ENCODE results near the gene KRT28.

Gene KRT28

GRCh38 chr17:40812639-40813038, 12.9 kb upstream of the KRT28 start:
- Mint-ChIP-seq H3K27me3 (ENCODE audit: low read depth) (peaks cover 56% of the 10 kb centered on the region), H3K4me3 (no peak overlapping the region), H3K36me3 (ENCODE audit: low read depth) (peaks cover 12% of the 10 kb centered on the region), H3K4me1 (ENCODE audit: low read depth) (peaks cover 8% of the 10 kb centered on the region), H3K9me3 (peaks cover 7% of the 10 kb centered on the region), H3K27ac (no peak overlapping the region)
- no peak for DNase-seq (ENCODE audit: low spot score)

DNA sequence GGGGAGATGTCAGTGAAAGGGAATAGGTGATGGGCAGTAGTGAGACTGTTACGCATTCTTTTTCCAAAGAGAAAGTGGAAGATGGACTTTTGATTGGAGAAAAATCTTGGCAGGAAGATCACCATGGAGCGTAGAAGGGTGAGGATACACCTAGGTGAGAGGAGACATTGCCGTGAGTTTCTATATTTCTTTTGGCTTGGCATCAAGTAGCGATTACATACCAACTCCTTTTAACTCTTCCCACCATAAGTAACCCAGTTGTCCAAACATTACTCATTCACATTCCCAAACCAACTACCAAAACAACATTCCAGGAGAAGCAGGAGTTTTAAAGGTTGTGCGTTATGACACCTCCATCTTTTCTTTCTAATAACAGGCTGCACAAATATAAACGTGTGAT, 10.7 kb upstream of the KRT28 start:
- no peak for DNase-seq (ENCODE audit: low spot score)
- no peaks in the 10 kb centered on the region for H3K4me1 Mint-ChIP-seq (ENCODE audit: low read depth)
- H3K27me3 Mint-ChIP-seq (ENCODE audit: low read depth): peaks cover 73% of the 10 kb centered on the region
- no peak overlapping the region for H3K27ac Mint-ChIP-seq
- H3K9me3 Mint-ChIP-seq: no peaks in the 10 kb centered on the region
- no peaks in the 10 kb centered on the region for H3K36me3 Mint-ChIP-seq (ENCODE audit: low read depth)
- no peak overlapping the region for H3K4me3 Mint-ChIP-seq

DNA sequence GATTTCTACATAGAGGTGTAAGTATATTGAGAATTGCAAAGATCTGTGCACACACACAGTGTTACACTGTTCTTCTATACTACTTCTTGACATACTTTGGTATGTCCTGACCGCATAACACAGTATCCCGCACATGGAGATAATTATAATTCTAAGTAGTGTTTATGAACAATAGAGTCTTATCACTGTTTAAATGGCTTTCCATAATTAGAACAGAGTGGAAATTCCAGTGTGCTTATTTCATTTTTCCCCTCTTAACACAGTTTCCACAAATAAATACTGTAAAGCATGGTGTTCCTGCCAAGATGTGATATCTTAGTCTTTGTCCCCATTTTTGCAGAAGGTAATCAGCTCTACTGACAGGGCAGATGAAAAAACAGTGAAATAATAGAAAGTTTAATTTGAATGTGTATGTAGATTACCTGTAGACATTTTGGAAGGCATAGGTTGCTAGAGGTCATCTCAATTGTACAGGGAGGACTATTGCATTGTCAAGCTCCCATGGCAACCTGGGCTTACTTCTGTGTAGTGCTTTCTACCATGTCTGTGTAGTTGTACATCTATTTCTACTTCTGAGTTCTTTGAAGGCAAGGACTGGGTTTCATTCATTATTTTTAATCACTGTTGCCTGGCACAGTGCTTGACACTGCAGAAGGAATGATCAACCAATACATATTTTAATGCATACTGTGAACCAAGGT, 10.1 kb upstream of the KRT28 start:
- H3K27me3 Mint-ChIP-seq (ENCODE audit: low read depth): peaks cover 79% of the 10 kb centered on the region
- no peaks in the 10 kb centered on the region for H3K9me3 Mint-ChIP-seq
- H3K4me3 Mint-ChIP-seq: no peak overlapping the region
- no peak for DNase-seq (ENCODE audit: low spot score)
- no peak overlapping the region for H3K27ac Mint-ChIP-seq
- H3K4me1 Mint-ChIP-seq (ENCODE audit: low read depth): no peaks in the 10 kb centered on the region
- H3K36me3 Mint-ChIP-seq (ENCODE audit: low read depth): no peaks in the 10 kb centered on the region

- no peak for DNase-seq (ENCODE audit: low spot score)
- H3K36me3 Mint-ChIP-seq (ENCODE audit: low read depth): no peaks in the 10 kb centered on the region
- peaks cover 3% of the 10 kb centered on the region for H3K4me1 Mint-ChIP-seq (ENCODE audit: low read depth)
- no peak overlapping the region for H3K4me3 Mint-ChIP-seq
- H3K9me3 Mint-ChIP-seq: no peaks in the 10 kb centered on the region
- peaks cover 62% of the 10 kb centered on the region for H3K27me3 Mint-ChIP-seq (ENCODE audit: low read depth)
- H3K27ac Mint-ChIP-seq: no peak overlapping the region
Measured at GRCh38 chr17:40806131-40806530, 6.4 kb upstream of the KRT28 start.

DNA sequence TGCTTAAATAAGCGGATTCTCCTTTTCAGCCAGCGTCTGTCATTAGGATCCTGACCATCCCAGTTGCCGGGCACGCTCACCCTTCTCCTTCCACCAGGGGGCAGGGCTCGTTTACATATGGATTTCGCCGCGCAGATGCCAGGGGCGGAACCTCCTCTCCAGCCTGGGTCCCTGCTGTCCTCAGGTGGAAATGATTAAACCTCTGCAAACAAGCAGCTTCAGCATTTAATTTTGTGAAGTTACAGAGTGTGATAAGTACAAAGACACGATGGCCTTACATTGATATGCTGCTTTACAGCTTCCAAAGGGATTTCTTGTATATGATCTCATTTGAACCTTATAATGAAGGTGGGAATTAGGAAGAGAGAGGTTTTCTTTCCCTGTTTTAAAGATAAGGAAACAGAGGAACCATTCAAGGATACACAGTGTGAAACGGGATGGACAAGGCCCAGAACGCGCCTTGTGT, 3.9 kb upstream of the KRT28 start:
- H3K27ac Mint-ChIP-seq: no peak overlapping the region
- H3K36me3 Mint-ChIP-seq (ENCODE audit: low read depth): no peaks in the 10 kb centered on the region
- no peaks in the 10 kb centered on the region for H3K9me3 Mint-ChIP-seq
- H3K27me3 Mint-ChIP-seq (ENCODE audit: low read depth): peaks cover 47% of the 10 kb centered on the region
- DNase-seq (ENCODE audit: low spot score): peak; percentile 57
- H3K4me1 Mint-ChIP-seq (ENCODE audit: low read depth): peaks cover 3% of the 10 kb centered on the region
- no peak overlapping the region for H3K4me3 Mint-ChIP-seq

GRCh38 chr17:40801157-40801556, 1.4 kb upstream of the KRT28 start:
- no peak overlapping the region for H3K27ac Mint-ChIP-seq
- peaks cover 33% of the 10 kb centered on the region for H3K27me3 Mint-ChIP-seq (ENCODE audit: low read depth)
- H3K4me3 Mint-ChIP-seq: no peak overlapping the region
- peaks cover 3% of the 10 kb centered on the region for H3K4me1 Mint-ChIP-seq (ENCODE audit: low read depth)
- H3K36me3 Mint-ChIP-seq (ENCODE audit: low read depth): no peaks in the 10 kb centered on the region
- H3K9me3 Mint-ChIP-seq: no peaks in the 10 kb centered on the region
- DNase-seq (ENCODE audit: low spot score): no peak

GRCh38 chr17:40800381-40800780, 622 bp upstream of the KRT28 start:
- Mint-ChIP-seq H3K27ac (no peak overlapping the region), H3K4me3 (no peak overlapping the region), H3K4me1 (ENCODE audit: low read depth) (peaks cover 3% of the 10 kb centered on the region), H3K27me3 (ENCODE audit: low read depth) (peaks cover 30% of the 10 kb centered on the region), H3K9me3 (no peaks in the 10 kb centered on the region), H3K36me3 (ENCODE audit: low read depth) (no peaks in the 10 kb centered on the region)
- DNase-seq (ENCODE audit: low spot score): no peak

- no peaks in the 10 kb centered on the region for H3K9me3 Mint-ChIP-seq
- H3K4me1 Mint-ChIP-seq (ENCODE audit: low read depth): no peaks in the 10 kb centered on the region
- no peaks in the 10 kb centered on the region for H3K36me3 Mint-ChIP-seq (ENCODE audit: low read depth)
- no peak for DNase-seq (ENCODE audit: low spot score)
- H3K27me3 Mint-ChIP-seq (ENCODE audit: low read depth): peaks cover 22% of the 10 kb centered on the region
- H3K4me3 Mint-ChIP-seq: no peak overlapping the region
- no peak overlapping the region for H3K27ac Mint-ChIP-seq
Measured at GRCh38 chr17:40796846-40797245, 2.9 kb downstream of the KRT28 start.

- H3K9me3 Mint-ChIP-seq: no peaks in the 10 kb centered on the region
- H3K36me3 Mint-ChIP-seq (ENCODE audit: low read depth): no peaks in the 10 kb centered on the region
- H3K4me1 Mint-ChIP-seq (ENCODE audit: low read depth): no peaks in the 10 kb centered on the region
- H3K27me3 Mint-ChIP-seq (ENCODE audit: low read depth): peaks cover 25% of the 10 kb centered on the region
- DNase-seq (ENCODE audit: low spot score): no peak
- no peak overlapping the region for H3K27ac Mint-ChIP-seq
- no peak overlapping the region for H3K4me3 Mint-ChIP-seq
Measured at GRCh38 chr17:40795019-40795667, 4.6 kb downstream of the KRT28 start.

DNA sequence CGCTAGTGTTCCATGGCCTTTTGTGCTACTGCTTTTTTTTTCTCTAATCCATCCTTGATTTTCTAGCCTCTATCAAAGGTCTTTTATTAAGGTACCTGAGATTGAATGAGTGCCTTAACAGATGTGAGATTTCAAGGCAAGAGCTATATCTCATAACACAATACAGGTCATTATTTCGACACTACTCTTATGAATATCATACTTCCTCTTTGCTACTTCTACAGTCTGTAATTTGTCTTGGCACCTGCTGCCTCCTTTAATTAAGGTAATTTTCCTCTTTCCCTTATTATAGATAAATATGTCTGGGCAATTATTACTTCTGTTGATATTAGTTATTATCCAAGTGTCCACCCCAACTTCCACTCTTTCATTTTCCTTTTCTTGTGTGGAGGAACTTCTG, 5.3 kb downstream of the KRT28 start:
- H3K9me3 Mint-ChIP-seq: no peaks in the 10 kb centered on the region
- no peaks in the 10 kb centered on the region for H3K36me3 Mint-ChIP-seq (ENCODE audit: low read depth)
- no peaks in the 10 kb centered on the region for H3K4me1 Mint-ChIP-seq (ENCODE audit: low read depth)
- DNase-seq (ENCODE audit: low spot score): no peak
- H3K4me3 Mint-ChIP-seq: no peak overlapping the region
- no peak overlapping the region for H3K27ac Mint-ChIP-seq
- H3K27me3 Mint-ChIP-seq (ENCODE audit: low read depth): peaks cover 25% of the 10 kb centered on the region

GRCh38 chr17:40793832-40794231, 5.9 kb downstream of the KRT28 start:
- H3K4me1 Mint-ChIP-seq (ENCODE audit: low read depth): no peaks in the 10 kb centered on the region

DNA sequence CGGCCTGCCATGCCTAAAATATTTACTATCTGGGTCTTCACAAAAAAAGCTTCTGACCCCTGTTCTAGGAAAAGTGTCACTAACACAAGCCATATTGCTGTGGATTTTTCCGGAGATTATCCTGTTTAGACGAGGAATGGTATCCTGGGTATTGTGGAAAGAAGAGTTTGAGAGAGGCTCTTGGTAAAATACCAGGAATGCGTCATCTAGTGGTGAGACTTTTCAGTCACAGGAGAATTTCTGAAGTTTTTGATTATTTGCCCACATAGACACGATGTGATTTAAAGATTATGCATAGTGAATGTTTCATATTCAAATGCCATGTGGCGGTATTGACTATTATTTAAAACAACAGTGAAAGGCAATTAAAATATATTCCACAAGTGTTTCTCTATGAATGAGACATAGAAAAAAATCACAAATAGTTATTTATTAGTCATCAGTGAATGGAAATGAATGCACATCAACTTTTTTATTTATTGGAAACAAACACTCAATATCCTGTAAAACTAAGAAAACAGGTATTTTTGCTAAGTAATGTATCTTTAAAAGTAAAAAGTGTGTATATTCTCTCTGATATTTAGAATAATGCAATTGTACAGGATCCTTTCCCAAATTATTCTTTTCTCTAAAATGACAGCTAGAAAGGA, 7.8 kb downstream of the KRT28 start:
- peaks cover 23% of the 10 kb centered on the region for H3K27me3 Mint-ChIP-seq (ENCODE audit: low read depth)
- no peak for DNase-seq (ENCODE audit: low spot score)
- H3K4me1 Mint-ChIP-seq (ENCODE audit: low read depth): no peaks in the 10 kb centered on the region
- H3K27ac Mint-ChIP-seq: no peak overlapping the region
- no peak overlapping the region for H3K4me3 Mint-ChIP-seq
- no peaks in the 10 kb centered on the region for H3K9me3 Mint-ChIP-seq
- no peaks in the 10 kb centered on the region for H3K36me3 Mint-ChIP-seq (ENCODE audit: low read depth)

More at GRCh38 chr17:40793832-40794231, 5.9 kb downstream of the KRT28 start:
- H3K27ac Mint-ChIP-seq: no peak overlapping the region
- no peak for DNase-seq (ENCODE audit: low spot score)
- no peaks in the 10 kb centered on the region for H3K9me3 Mint-ChIP-seq
- H3K4me3 Mint-ChIP-seq: no peak overlapping the region
- peaks cover 22% of the 10 kb centered on the region for H3K27me3 Mint-ChIP-seq (ENCODE audit: low read depth)
- no peaks in the 10 kb centered on the region for H3K36me3 Mint-ChIP-seq (ENCODE audit: low read depth)

- Mint-ChIP-seq H3K4me1 (ENCODE audit: low read depth) (no peaks in the 10 kb centered on the region), H3K4me3 (no peak overlapping the region), H3K9me3 (no peaks in the 10 kb centered on the region), H3K27ac (no peak overlapping the region), H3K27me3 (ENCODE audit: low read depth) (peaks cover 20% of the 10 kb centered on the region), H3K36me3 (ENCODE audit: low read depth) (no peaks in the 10 kb centered on the region)
- DNase-seq (ENCODE audit: low spot score): no peak
Measured at GRCh38 chr17:40791111-40791510, 8.6 kb downstream of the KRT28 start.

DNA sequence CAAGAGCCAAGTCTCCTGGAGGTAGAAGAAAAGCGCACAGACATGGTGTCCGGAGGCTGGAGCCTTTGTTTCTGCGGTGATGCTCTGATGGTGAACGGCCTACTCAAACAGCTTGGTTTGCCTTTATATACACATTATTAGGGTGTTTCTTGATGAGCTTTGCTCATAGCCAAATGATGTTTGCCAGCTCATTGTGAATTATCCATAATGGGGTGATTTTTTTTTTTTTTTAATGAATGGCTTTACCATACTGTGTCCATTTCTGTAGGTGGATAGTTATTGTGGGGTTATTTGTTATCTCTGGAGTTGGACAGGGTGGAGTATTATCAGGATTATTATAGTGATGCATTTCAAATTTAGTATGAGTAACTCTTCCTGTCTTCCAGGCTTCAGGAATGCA, 17.3 kb downstream of the KRT28 start, which contains the start of gene KRT27:
KRT27 (minus strand) TSS at position 101 of the 400 bp plus-strand sequence; CDS start at position 44, 57 bp downstream.
- Mint-ChIP-seq H3K9me3 (no peaks in the 10 kb centered on the region), H3K27me3 (ENCODE audit: low read depth) (peaks cover 38% of the 10 kb centered on the region), H3K27ac (no peak within 1 kb of the TSS), H3K4me3 (no peak within 1 kb of the TSS), H3K36me3 (ENCODE audit: low read depth) (no peaks in the 10 kb centered on the region), H3K4me1 (ENCODE audit: low read depth) (peaks cover 1% of the 10 kb centered on the region)
- DNase-seq (ENCODE audit: low spot score): no peak

All from T-helper 2 cell treated with Interferon-gamma antibody and Interleukin-4, amounts not matched to agents 5 μg/mL and 100 μg/mL, for 36 hours (primary cell).